GM18867 (cell line): ENCODE data around the gene LRIT2.
"Not testable (repeated sequence)": the region's sequence is repeated elsewhere in the genome, so short reads cannot be mapped to it uniquely, and the experiment has no call there.

ENCODE experiments used
- ATAC-seq: cut with Tn5 transposase; IDR thresholded peaks from one replicate; pipeline ENCODE4 v1.9.1; 2021; ENCODE audit warnings: mild to moderate bottlenecking, moderate library complexity; ENCODE audit not compliant: unreplicated experiment

Gene LRIT2

DNA sequence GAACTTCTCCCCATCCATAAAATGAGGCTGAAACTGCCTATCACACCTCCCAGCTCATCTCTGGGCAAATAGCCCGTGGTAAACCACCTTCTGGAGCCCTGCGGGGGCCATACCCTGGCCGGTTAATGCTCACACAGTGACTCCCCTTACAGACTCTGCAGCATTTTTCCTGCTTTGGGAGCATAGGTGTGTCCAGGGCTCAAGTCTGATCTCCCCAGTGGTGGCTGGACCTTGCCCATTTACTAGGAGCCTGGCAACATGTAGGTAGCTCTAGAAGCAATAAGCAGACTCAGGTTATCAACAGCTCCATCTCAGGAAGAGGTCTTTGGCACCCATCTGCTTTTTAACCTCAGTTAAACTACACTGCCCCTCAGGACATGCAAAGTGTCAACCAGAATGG lies 36.5 kb downstream of the LRIT2 start:
- no peak for ATAC-seq

DNA sequence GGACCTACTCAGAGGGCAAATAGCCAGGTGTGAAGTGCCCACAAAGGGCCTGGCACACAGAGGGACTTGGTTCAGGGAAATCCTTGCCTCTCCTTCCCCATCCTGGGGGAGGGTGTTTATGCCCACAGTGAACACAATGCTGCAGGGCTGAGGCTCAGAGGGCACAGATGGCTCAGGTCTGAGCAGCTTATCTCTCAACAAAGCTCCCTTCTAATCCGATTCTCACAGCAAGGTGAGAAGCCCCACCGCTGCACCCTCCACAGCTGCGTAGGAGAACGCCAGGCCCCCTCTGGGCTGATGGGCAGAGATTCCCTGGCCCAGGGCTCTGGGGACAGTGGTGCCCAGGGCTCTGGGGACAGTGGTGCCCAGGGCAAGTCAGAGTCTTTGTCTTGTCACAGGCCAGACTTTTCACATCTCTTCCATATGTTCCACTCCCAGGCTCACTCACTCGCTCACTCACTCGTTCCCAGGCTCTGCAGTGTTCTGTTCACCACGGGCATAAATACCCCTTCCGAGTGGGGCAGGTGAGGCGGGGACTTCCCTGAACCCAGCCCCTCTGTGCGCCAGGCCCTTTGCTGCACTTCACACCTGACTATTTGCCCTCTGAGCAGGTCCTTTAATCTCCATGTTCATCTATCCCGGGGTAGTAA lies 39.7 kb downstream of the LRIT2 start:
- ATAC-seq, result no peak

DNA sequence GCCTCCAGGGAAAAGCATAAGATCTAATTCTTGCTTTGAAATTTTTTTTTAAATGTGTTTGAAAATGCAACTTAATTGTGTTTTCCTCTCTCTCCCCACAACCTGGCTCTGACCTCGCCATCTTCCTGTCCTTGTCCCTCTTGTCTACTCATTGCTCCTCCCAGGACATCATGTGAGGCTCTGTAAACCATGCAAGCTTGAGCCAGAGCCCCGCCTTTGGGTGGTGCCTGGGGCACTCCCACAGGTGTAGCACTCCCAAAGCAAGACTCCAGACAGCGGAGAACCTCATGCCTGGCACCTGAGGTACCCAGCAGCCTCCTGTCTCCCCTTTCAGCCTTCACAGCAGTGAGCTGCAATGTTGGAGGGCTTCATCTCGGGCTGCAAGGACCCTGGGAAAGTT lies 40.8 kb downstream of the LRIT2 start:
- ATAC-seq, result no peak

DNA sequence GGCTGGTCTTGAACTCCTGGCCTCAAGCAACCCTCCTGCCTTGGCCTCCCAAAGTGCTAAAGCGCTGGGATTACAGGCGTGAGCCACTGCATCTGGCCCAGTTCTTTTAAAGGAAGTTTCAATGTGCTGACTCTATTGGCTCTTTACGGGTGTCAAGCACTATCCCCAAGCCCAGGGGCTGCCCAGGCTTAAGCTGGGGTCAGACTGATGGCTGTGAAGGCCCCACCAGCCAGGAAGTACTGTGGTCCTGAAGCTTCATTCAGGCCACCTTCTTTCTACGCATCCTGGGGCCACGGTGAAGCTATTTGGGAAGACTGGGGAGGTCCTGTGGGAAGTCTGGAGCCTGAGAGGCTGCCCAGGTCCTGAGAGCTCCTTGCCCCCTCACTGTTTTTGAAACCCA lies 43.7 kb downstream of the LRIT2 start:
- ATAC-seq, result no peak

DNA sequence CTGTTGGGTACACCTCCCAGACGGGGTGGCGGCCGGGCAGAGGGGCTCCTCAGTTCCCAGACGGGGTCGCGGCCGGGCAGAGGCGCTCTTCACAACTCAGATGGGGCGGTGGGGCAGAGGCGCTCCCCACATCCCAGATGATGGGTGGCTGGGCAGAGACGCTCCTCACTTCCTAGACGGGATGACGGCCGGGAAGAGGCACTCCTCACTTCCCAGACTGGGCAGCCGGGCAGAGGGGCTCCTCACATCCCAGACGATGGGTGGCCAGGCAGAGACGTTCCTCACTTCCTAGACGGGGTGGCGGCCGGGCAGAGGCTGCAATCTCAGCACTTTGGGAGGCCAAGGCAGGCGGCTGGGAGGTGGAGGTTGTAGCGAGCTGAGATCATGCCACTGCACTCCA lies 45.0 kb downstream of the LRIT2 start:
- not testable (repeated sequence) for ATAC-seq

DNA sequence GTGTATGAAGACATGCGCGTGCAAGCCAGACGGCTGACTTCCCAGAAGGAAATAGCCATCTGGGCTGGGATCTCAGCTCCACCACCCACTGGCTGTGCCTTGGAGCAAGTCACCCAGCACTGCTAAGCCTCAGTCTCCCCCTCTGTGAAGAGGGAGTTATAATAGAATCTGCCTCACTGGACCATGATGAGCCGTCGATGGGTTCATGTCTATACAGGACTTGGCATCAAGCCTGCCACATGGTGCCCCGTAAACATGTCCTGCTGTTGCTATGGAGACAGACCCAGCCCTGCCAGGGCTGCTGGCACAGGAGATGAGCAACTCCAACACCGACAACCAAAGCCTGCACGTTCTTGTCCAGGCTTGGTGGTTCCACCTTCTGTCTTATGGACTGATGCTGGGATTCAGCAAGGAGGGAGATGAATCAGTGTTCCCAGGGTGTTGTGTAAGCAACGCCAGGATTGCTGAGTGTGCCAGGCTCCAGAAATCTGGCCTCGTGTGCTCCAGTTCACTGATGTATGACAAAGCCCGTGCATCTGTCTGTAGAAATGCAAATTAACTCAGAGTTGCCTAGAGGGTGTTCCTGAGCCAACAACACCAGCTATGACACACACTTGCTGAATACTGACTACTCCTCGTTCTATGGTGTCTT lies 46.2 kb downstream of the LRIT2 start:
- peak; percentile 95 for ATAC-seq

DNA sequence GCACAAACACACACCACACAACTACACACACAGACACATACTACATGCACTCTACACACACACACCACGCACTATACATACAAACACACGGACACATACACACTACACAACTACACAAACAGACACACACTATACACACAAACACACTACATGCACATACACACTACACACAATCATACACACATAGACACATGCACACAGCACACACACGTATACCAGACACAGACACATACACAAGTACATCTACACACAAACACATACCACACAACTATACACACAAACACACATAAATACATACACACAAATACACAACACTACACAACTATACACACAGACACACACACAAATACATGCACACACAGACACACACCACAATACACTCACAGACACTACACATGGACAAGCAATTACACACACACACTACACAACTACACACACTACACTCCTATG lies 47.2 kb downstream of the LRIT2 start:
- no peak for ATAC-seq

DNA sequence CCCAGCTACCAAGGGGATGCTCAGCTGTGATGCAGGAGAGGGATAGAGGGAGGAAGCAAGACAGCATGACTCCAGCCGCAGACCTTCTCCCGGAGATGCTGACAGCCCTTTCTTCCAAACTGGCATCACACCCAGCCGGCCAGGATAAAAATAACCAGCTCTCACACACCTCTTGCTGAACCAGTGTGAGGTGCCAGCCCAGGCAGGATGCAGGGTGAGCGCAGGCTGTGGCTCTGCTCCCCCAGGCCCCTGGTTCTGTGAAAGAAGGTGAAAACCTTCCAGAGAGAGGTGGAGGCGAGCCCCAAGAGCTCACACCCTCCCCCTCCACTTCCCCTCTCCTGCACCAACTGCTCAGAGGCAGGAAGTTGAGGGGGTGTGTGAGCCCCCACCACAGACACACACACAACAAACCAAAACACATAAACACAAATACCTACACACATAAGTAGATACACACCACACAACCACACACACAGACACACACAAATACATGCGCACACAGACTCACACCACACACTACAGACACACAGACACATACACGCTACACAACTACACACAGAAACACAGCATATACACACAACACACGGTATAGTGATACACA lies 47.7 kb downstream of the LRIT2 start:
- peak; percentile 50 for ATAC-seq

DNA sequence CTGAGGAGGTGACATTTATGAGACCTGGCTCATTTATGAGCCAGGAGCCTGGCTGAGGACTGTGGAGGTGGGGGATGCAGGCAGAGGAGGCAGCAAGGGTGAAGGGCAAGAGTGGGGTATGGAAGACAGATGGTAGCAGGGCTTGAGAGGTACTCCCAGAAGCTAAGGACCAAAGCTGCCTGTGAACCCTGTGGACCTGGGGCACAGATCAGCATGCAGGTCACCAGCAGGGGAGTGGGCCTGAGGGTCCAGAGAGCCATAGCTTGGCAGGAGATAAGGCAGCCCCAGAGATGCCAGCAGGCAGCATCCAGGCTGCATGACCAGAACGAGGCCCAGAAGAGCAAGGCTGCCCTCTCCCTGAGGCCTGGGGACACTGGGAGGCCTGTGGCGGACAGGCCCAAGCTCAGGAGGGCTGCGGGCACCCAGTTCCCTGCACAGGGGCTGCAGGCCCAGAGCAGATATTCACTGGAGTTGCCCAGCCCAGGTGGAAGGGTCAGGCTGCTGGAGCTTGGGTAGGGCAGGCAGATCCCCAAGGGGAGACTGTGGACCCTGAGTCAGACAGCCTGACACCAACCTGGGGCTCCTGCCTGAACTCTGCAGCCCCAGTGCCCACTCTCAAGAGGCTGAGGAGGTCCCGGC lies 48.4 kb downstream of the LRIT2 start:
- ATAC-seq, result no peak

DNA sequence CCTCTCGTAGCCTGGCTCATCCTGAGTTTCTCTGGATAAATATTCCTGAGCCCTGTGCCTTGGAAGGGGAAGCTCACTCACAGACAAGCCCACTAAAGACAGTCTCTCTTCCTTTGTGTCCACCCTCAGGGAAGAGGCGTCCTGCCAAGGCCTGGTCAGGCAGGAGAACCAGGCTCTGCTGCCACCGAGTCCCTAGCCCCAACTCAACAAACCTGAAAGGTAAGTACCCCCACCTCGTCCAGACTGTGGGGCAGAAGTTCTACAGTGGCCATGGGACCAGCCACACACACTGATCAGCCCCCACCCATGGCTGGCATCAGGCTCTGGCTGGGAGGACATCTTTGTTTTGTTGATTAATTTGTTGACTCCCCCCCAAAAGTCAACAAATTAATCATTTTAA lies 49.0 kb downstream of the LRIT2 start:
- no peak for ATAC-seq

DNA sequence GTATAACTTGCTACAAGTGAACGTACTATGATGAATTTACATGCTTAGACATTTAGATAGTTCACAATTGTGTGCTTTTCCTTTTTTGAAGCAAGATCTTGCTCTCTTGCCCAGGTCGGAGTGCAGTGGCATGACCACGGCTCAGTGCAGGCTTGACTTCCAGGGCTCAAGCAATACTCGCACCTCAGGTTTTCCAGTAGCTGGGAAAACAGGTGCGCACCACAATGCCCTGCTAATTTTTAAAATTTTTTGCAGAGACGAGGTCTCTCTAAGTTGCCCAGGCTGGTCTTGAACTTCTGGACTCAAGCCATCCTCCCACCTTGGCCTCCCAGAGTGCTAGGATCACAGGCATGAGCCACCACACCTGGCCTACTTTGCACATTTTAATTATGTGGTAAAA lies 49.9 kb downstream of the LRIT2 start:
- no peak for ATAC-seq

DNA sequence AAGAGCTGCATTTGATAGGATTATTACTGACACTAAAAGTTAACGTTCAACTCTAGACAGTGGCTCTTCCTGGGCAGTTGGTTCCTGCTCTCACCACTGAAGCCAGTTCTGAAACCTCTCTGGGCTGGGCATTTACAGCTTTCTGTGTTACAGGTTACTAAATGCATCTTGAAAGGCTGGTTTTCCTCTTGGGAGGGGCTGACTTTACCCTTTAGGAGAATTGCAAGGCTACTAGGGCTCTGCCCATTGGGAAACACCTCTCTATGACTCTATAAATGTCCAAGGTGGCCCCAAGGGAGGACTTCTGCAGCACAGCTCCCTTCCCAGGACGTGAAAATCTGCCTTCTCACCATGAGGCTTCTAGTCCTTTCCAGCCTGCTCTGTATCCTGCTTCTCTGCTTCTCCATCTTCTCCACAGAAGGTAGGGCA lies 51.8 kb downstream of the LRIT2 start, which contains the start of gene GPR15LG:
TSS of gene GPR15LG (plus strand) at position 301 of the 429 bp plus-strand sequence. CDS start at position 352, 51 bp downstream.
- peak; percentile 32 for ATAC-seq

DNA sequence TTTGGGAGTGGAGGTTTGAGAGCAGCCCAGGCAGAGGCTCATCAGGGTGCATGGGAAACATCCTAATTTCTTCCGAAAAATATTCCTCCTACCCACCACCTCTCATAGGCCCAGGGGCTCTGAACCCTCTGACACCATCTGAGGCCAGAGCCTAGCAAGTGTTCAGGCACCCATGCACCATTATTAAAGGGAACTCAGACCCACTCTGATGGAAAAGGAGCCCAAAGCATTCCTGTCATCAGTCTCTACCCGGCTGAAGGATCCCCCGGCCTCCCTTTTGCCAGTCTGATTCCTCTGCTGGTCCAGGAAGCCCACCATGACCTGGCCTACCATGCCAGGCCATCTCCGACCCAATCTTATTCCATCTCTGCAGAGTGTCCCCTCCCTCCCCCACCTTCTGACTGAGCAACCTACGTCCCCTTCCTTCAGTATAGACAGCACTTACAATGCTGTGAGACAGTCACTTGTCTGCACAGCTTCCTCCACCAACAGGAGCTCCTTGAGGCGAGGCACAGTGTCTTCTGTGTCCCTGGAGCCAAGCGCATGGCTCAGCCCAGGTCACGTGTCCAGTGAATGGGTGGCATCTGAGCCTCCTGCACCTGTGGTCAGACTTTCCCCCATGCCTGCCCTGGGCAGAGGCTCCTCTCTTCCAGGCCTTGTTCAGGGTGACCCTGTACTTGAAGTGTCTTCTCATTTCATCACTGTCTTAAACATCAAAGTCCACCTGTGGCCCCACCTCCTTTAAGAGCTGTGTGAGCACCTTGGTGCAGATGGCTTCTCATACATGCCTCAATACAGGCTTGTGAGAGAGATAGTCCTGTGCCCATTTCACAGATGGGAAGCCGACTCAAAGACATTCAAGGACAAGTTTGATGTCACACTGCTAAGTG lies 52.6 kb downstream of the LRIT2 start:
- peak; percentile 52 for ATAC-seq

DNA sequence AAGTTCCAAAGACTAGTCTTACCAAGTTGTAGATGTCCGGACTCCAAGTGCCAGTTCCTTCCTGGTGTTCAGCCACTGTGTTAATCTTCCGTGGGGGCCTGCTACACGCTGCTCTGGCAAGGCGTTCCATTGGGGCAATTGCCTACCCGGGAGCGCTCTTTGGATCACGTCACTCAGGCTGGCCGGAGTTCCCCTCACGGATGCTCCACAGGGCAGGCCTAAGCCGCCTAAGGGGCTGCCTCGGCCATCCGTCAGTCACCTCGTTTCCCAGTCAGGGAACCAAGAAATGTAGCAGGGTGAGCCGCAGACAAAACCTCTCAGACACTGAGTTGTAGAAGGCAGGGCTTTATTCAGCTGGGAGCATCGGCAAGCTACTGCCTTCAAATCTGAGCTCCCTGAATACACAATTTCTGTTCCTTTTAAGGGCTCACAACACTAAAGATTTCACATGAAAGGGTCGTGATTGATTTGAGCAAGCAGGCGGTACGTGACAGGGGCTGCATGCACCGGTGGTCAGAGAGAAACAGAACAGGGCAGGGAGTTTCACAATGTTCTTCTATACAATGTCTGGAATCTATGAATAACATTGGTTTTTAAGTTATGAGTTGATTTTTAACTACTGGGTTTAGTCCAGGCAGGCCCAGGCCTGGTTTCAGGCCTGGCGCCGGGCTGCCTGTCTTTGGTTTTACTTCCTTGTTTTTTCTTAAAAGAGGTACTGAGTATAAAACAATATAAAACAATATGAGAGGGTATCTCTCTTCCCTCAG lies 53.5 kb downstream of the LRIT2 start:
- peak; percentile 22 for ATAC-seq

DNA sequence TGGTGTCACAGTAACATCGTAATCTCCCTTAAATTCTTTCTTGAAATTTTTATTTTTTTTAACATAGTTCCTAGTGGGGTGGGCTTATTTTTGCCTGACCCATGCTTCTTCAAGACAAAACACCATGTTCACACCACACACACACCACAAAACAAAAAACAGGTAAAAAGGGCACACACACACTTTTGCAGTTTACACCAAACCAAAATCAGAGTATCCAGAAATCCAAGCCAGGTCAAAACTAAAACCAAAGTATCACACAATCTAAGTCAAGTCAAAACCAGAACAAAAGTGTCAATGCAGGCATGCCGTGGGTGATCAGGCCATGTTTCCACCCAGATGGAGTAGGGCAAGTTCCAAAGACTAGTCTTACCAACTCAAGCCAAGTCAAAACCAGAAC lies 54.1 kb downstream of the LRIT2 start:
- ATAC-seq, result not testable (repeated sequence)
